ENCODE results near the gene ADAMTSL2.

ADAMTSL2 gene

GRCh38 chr9:133577737-133578112 lies 43.2 kb downstream of the ADAMTSL2 start:
- no peak for TF ChIP-seq CTCF (IDR thresholded peaks at IDR 0.05)

- TF ChIP-seq CTCF (IDR thresholded peaks at IDR 0.05) = no peak
These were observed 44.3 kb downstream of the ADAMTSL2 start for GRCh38 chr9:133578524-133579441.

- no peak for TF ChIP-seq CTCF (IDR thresholded peaks at IDR 0.05)
These were observed 45.3 kb downstream of the ADAMTSL2 start for GRCh38 chr9:133579601-133580418.

GRCh38 chr9:133580419-133580738 lies 45.9 kb downstream of the ADAMTSL2 start:
- no peak for TF ChIP-seq CTCF (IDR thresholded peaks at IDR 0.05)

- TF ChIP-seq CTCF (IDR thresholded peaks at IDR 0.05) = no peak
These were observed 46.5 kb downstream of the ADAMTSL2 start for GRCh38 chr9:133581011-133581410.

GRCh38 chr9:133581513-133582343 lies 47.2 kb downstream of the ADAMTSL2 start:
- no peak for TF ChIP-seq CTCF (IDR thresholded peaks at IDR 0.05)

GRCh38 chr9:133582501-133583045 lies 48.1 kb downstream of the ADAMTSL2 start:
- no peak for TF ChIP-seq CTCF (IDR thresholded peaks at IDR 0.05)
